Measurements from ENCODE around the gene EFEMP1. TPM values are rescaled to one million over a fixed set of nuclear protein-coding genes. Genes with fewer than 3 reads are reported as not detected.
"Not testable (repeated sequence)": the region's sequence is repeated elsewhere in the genome, so short reads cannot be mapped to it uniquely, and the experiment has no call there.

The EFEMP1 gene
- total RNA-seq, 1 donor from 2014 or later: 75.9 TPM

DNA sequence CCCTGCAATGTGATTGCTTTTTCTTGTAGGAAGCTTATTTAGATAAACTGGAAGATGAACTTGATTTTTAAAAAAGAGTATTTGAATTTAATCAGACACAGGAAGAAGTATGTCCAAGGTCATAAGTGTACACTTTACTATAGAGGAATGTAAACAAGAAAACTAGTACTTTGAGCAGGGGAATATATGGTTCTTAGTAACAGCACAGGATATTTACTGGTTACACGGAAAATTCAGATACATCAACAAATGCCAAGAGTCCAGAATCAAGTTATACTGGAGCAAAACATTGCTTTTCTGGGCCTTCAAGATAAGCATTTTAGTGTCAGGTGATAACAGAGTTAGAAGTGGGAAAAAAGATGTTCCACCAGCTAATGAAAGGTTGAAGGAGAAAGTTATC is 75.5 kb downstream of the EFEMP1 start:
- ATAC-seq: no peak
- DNase-seq (ENCODE audit: missing footprints): no peak
- intact Hi-C loops (cut with DNase I): no loop called here

DNA sequence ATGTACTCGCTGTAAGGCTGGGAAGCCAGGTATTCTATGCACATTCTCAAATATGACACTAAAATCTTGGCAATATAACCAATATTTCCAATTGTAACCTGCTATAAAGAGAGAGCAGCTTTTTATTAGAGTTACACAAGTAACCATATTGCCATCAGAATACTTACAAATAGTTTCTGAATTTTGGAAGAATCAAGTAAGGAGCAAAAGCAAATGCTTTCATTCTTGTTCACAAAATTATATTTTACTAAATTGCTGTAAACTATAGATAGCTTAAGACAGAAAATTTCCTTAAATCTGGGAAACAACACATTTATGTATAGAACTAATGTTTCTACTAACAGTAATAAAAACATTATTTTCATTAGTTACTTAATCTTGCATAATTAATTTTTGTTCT is 77.2 kb downstream of the EFEMP1 start:
- intact Hi-C loops (cut with DNase I): no loop called here
- DNase-seq (ENCODE audit: missing footprints) (no peak), ATAC-seq (no peak)

DNA sequence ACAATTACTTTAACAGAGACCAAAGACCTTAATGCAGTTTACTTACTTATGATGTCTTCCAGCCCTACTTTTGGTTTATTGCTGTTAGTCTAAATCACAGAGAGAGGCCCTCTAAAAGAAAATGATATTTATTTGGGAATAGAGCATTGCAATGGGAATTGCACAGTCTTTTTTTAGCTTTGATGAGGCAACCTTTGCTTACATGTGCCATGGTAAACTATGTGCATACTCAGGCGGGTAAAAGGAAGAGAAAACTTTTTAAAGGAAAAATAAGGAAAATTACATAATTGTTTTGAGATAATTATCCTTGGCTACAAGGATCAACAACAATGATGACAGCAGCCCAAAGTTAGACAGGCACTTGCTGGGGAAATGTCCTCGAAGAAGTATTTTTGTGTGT is 78.6 kb downstream of the EFEMP1 start:
- no peak for DNase-seq (ENCODE audit: missing footprints)
- intact Hi-C loops (cut with DNase I): no loop called here
- peak; percentile 28 for ATAC-seq

DNA sequence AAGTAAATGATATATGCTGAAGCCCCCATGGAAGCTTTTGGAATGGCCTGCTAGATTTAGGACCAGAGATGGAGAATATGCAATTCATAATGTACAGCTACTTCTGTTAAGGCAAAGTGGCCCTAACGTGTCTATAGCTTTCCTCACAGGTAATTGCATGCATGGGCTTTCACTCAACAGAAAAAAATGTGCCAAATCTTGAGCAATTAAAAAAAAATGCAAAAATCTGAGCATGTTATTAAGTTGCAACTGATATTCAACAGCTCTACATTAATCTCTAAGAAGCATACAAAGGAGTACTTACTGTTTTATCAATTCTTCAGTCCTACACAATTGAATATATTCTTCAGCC is 79.6 kb downstream of the EFEMP1 start:
- intact Hi-C loops (cut with DNase I): no loop called here
- no peak for DNase-seq (ENCODE audit: missing footprints)
- no peak for ATAC-seq

DNA sequence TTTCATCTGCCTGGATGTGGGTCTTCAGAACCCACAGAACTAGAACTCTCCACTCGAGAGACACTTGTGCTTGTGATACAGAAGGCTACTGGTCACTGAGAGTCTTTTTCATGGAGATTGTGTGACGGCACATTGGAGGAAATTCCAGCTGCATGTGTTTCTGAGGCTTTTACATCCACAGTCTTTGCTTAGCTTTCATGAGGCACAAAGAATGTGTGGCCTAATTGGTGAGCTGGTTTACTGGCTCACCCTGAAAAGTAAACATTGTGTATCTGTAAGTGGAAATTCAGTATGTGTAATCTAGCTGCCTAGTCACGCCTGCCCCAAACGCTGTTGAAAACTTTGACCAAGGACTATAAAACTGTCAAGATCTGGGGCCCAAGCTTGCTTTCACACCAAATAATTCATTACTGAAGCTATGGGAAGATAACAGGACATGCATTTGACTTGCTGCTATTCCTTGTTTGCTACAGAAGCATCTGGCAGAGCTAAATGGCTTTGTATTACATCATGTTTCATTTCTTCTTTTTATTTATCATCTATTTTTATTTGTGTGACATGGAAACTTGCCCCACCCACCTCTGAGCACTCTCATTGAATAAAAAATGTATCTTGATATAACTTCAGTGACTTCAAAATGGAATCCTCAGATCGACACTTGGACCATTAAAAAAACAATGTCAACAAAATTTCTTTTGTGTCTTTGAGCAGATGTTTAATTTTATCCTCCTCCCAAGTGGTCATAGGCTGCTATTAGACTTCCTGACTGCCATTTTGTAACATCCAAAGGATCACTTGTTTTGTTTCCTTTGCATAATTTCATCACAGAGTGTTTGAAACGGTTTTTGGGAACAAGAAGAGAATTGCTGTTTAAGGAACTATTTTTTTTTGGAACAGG is 80.2 kb downstream of the EFEMP1 start:
- ATAC-seq: no peak
- no peak for DNase-seq (ENCODE audit: missing footprints)
- intact Hi-C loops (cut with DNase I): no loop called here

DNA sequence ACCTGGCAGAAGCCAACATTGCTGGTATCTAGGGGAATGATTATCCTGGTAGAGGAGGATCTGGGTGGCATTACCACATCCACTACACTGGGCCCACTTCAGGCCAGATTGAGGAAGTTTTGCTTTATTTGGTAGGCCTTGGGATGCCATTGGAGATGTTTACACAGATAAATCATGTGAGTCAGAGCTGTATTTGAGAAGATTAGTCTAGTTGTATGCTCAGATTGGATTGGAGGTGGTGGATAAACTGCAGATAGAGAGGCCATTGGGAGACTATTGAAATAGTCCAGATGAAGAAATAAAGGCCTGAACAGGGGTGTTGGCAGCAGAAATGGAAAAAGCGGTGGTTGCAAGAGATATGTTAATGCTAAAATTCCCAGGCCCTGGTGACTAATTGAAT is 81.5 kb downstream of the EFEMP1 start:
- no peak for ATAC-seq
- DNase-seq (ENCODE audit: missing footprints): no peak
- intact Hi-C loops (cut with DNase I): no loop called here

DNA sequence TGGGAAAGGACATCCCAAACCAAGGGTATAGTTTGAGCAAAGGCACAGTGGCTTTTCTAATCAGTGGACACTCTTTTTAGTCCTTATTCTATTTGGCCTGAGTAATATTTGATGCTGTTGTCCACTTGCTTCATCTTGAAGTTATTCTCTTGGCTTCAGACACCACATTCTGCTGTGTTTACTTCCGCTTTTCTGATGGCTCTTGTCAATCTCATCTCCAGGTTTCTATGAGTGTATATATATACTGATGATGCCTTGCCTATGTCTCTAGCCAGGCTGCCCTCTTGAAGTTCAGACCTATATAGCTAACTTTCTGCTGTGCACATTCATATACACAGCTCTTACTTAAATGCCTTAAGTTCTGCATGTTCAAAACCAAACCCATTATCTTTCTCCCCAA is 83.1 kb downstream of the EFEMP1 start:
- intact Hi-C loops (cut with DNase I): no loop called here
- DNase-seq (ENCODE audit: missing footprints) (no peak), ATAC-seq (no peak)

DNA sequence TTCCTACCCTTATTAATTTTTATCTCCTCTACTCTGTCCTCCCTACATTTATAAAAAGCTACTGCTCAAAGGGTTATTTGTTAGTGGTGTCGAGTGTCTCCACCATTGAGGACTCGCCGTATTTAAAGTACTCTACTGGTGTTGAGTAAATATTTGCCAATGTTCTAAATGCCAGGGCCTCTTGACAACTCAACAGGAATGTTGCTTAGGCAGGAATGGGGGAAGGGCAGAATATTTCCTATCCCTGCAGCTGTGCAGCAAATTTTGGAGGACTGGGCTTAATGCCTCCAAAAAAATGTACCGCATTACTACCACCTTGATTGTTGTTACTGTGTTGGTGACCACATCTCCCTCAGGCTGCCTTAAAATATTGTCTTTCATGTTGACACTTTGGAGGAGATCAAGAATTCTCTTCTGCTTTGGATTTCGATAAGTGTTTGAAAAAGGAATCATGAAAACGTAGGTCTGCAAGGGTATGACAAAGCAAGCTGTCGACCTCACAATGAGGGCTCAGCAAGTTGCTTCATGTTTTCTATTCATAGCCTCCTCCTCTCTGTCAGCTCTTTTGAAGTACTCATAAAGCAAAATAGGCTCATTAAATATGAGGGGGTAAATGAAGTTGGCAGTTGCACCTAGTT is 84.3 kb downstream of the EFEMP1 start:
- intact Hi-C loops (cut with DNase I): no loop called here
- DNase-seq (ENCODE audit: missing footprints): no peak
- ATAC-seq: peak; percentile 79

DNA sequence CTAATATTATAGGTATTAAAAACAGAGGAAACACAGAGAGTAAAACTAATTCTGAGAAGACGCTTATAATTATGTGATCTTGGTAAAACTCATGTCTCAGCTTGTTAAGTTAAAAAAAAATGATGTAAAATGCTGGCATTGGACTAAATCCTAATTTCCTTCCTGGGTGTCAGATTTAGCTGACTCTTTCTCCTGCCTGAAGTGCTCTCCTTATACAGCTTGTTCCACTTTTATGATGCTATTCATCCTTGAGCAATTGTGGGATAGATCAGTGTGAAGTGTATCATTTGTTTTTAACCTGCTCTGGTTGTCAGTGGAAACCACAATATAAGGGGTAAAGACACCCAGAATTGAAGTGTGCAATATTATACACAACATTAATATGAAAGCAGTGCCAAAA is 84.9 kb downstream of the EFEMP1 start:
- ATAC-seq (peak; percentile 60), DNase-seq (ENCODE audit: missing footprints) (no peak)
- intact Hi-C loops (cut with DNase I): no loop called here

DNA sequence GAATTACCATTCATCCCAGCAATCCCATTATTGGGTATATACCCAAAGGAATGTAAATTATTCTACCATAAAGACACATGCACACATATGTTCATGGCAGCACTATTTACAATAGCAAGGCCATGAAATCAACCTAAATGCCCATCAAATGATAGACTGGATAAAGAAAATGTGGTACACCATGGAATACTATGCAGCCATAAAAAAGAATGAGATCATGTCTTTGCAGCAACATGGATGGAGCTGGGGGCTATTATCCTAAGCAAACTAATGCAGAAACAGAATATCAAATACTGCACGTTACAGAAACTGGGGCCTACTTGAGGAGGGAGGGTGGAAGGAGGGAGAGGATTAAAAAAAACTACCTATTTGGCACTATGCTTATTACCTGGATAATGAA is 85.5 kb downstream of the EFEMP1 start:
- ATAC-seq; intact Hi-C loops (cut with DNase I); DNase-seq (ENCODE audit: missing footprints): not testable (repeated sequence)

DNA sequence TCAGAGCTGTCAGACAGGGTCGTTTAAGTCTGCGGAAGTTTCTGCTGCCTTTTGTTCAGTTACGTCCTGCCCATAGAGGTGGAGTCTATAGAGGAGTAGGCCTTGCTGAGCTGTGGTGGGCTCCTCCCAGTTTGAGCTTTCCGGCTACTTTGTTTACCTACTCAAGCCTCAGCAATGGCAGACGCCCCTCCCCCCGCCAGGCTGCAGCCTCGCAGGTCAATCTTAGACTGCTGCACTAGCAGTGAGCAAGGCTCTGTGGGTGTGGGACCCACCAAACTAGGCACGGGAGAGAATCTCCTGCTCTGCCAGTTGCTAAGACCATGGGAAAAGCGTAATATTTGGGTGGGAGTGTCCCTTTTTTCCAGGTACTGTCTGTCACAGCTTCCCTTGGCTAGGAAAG is 86.5 kb downstream of the EFEMP1 start:
- ATAC-seq (no peak), DNase-seq (ENCODE audit: missing footprints) (no peak)
- intact Hi-C loops (cut with DNase I): no loop called here

DNA sequence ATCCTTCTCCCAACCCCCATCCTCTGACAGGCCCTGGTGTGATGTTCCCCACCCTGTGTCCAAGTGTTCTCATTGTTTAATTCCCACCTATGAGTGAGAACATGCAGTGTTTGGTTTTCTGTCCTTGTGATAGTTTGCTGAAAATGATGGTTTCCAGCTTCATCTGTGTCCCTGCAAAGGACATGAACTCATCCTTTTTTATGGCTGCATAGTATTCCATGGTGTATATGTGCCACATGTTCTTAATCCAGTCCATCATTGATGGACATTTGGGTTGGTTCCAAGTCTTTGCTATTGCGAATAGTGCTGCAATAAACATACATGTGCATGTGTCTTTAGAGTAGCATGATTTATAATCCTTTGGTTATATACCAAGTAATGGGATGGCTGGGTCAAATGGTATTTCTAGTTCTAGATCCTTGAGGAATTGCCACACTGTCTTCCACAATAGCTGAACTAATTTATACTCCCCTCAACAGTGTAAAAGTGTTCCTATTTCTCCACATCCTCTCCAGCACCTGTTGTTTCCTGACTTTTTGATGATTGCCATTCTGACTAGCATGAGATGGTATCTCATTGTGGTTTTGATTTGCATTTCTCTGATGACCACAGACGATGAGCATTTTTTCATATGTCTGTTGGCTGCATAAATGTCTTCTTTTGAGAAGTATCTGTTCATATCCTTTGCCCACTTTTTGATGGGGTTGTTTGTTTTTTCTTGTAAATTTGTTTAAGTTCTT is 91.7 kb downstream of the EFEMP1 start:
- DNase-seq (ENCODE audit: missing footprints); intact Hi-C loops (cut with DNase I); ATAC-seq: not testable (repeated sequence)

DNA sequence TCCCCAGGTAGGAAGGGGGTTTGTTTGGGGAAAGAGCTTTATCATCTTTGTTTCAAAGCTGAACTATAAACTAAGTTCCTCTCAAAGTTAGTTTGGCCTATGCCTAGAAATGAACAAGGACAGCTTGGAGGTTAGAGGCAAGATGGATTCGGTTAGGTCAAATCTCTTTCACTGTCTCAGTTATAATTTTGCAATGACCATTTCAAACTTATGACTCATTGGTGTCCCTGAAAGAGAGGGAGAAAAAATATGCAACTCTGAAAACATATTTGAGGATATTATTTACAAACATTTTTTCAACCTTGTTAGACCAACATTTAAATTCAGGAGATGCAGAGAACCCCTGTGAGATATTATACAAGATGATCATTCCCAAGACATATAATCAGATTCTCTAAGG is 95.7 kb downstream of the EFEMP1 start:
- ATAC-seq: no peak
- intact Hi-C loops (cut with DNase I): no loop called here
- DNase-seq (ENCODE audit: missing footprints): no peak

DNA sequence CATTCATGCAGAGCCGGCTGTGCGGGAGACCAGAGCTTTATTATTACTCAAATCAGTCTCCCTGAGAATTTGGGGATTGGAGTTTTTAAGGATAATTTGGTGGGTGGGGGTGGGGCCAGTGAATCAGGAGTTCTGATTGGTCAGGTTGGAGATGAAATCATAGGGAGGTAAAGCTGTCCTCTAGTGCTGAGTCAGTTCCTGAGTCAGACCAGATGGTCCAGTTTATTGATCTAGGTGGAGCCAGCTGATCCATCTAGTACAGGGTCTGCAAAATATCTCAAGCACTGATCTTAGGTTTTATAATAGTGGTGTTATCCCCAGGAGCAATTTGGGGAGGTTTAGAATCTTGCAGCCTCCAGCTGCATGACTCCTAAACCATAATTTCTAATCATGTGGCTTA is 96.2 kb downstream of the EFEMP1 start:
- DNase-seq (ENCODE audit: missing footprints); intact Hi-C loops (cut with DNase I); ATAC-seq: not testable (repeated sequence)

DNA sequence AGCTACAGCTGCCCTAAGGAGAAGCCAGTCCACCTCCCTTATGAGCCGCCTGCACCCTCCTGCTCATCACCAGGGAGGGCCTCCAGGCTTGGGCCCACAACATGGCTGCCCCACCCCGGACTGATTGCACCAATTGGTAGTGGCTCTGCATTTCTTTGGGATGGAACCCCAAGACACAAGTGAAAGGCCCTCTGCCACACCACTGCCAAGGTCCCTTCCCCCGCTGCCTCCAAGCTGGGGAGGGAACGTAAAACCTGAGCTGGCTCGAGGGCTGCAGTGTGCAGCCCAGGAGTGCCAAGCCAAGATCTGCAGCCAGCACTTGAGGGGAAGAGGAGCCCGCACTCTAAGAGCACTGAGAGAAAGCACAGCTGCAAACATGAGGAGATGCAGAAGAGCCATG is 97.3 kb downstream of the EFEMP1 start:
- ATAC-seq (no peak), DNase-seq (ENCODE audit: missing footprints) (peak; percentile 44)
- intact Hi-C loops (cut with DNase I): no loop called here

DNA sequence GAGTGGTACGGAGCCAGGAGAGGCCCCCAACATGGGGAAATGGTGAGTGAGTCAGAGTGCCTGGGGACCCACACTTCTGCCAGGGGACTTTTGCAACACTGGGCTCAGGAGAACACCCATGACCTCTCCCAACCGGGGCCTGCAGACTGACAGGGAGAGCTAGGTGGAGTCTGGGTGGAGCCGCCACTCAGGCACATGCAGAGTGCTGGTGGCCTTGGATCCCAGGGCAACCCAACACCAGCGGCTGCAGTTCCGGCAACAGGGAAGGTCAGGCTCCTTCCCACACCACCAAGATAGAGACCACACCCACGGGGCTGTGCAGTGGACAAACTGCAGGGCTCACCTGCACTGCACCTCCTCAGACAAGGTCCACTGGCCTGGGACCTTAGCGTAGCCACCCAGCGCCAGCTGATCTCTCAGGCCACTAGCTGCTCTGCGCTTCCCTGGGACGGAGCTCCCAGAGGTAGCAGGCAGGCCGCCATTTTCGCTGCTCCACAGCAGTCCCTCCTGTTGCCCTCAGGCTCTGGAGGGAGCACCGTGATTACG is 99.0 kb downstream of the EFEMP1 start:
- intact Hi-C loops (cut with DNase I): no loop called here
- ATAC-seq (no peak), DNase-seq (ENCODE audit: missing footprints) (peak; percentile 50)

Data from Right ventricle myocardium inferior (tissue), 1 donor.